K562 (cell line): ENCODE data around the gene CAVIN1. TPM values are rescaled to one million over a fixed set of nuclear protein-coding genes. Genes with fewer than 3 reads are reported as not detected.
A peak's percentile ranks its signal among the peaks of the same experiment; 100 is the strongest.

Experiments used
- CBX3 ChIP-seq, 2 experiments: IDR thresholded peaks; 1 replicate in 1 of 2; 2 replicates in 1 of 2; pipeline ENCODE4 v1.6.1; 2012; ENCODE audit warnings: inconsistent platforms in 2 of 2, low read length in 2 of 2, borderline replicate concordance in 1 of 2, control low read depth in 1 of 2
- CEBPB ChIP-seq: fragments of 450-650 bp; IDR thresholded peaks from 2 replicates; pipeline ENCODE4 v1.6.1; 2016; ENCODE audit warnings: missing genetic modification characterization, missing compliant biosample characterization
- HSF4 ChIP-seq: fragments of 250-450 bp; sonication (Bioruptor Pico); IDR thresholded peaks from 2 replicates; pipeline ENCODE4 v2.1.2; 2022; ENCODE audit warnings: mild to moderate bottlenecking, moderate library complexity, borderline replicate concordance
- KDM2B ChIP-seq: fragments of 250-450 bp; sonication (Bioruptor Pico); IDR thresholded peaks from 2 replicates; pipeline ENCODE4 v1.8.0; 2021; ENCODE audit warnings: mild to moderate bottlenecking, moderate library complexity
- PCBP2 ChIP-seq: fragments of 200-400 bp; formaldehyde crosslinking; IDR thresholded peaks from 2 replicates; pipeline ENCODE4 v1.6.1; 2018; ENCODE audit warnings: low read length, low read depth, mild to moderate bottlenecking, moderate library complexity; ENCODE audit not compliant: poor library complexity, severe bottlenecking
- PHB ChIP-seq: fragments of 250-450 bp; sonication (Bioruptor Pico); IDR thresholded peaks from 2 replicates; pipeline ENCODE4 v1.5.0; 2021
- PRPF4 ChIP-seq: fragments of 200-400 bp; formaldehyde crosslinking; IDR thresholded peaks from one replicate; pipeline ENCODE4 v1.6.1; 2017; ENCODE audit warnings: low read length, low read depth, mild to moderate bottlenecking; ENCODE audit not compliant: insufficient read depth, poor library complexity, severe bottlenecking
- REST ChIP-seq, 2 experiments: fragments of 450-650 bp; formaldehyde crosslinking in 1 of 2; IDR thresholded peaks; 2 replicates each; pipeline versions ENCODE4 v1.4.0 to v1.6.1; 2014 to 2020; ENCODE audit warnings: mild to moderate bottlenecking in 2 of 2, borderline replicate concordance in 1 of 2, low read depth in 1 of 2
- TAL1 ChIP-seq: fragments of 450-650 bp; IDR thresholded peaks from 2 replicates; pipeline ENCODE4 v1.6.1; 2016; ENCODE audit warnings: mild to moderate bottlenecking
- TSC22D4 ChIP-seq: fragments of 450-650 bp; IDR thresholded peaks from 2 replicates; pipeline ENCODE4 v1.6.1; 2016; ENCODE audit warnings: missing genetic modification characterization, missing biosample characterization, control low read depth
- USF2 ChIP-seq: sonication (generic); formaldehyde crosslinking; IDR thresholded peaks from 2 replicates; pipeline ENCODE4 v1.5.0; 2020; ENCODE audit warnings: missing genetic modification reagents
- ZNF354B ChIP-seq: fragments of 250-450 bp; sonication (Bioruptor Pico); IDR thresholded peaks from 2 replicates; pipeline ENCODE4 v1.4.0; 2020
- ZNF695 ChIP-seq: fragments of 450-650 bp; formaldehyde crosslinking; IDR thresholded peaks from 2 replicates; pipeline ENCODE4 v1.4.0; 2020; ENCODE audit warnings: mild to moderate bottlenecking, moderate library complexity
- ZNF785 ChIP-seq: fragments of 250-450 bp; sonication (Bioruptor Pico); IDR thresholded peaks from 2 replicates; pipeline ENCODE4 v1.4.0; 2020; ENCODE audit warnings: mild to moderate bottlenecking
- polyA plus RNA-seq, 8 experiments: library from polyadenylated mRNA; depleted of rRNA in 4 of 8; stranded (reverse) in 5 of 8; unstranded in 3 of 8; fragments of >200 nt; fragmentation: Nextera tagmentation in 2 of 8; fragmentation: Illumina TruSeq in 1 of 8; extraction: Ambion mirVana in 2 of 8; extraction: Trizol in 1 of 8; gene quantifications; 2 replicates each; pipeline versions ENCODE4 v1.2.1 to v1.2.3, GENCODE V29; 2011 to 2014; ENCODE audit warnings: inconsistent platforms in 1 of 8, missing spikeins in 1 of 8
- total RNA-seq, 7 experiments: library from RNA; depleted of rRNA in 6 of 7; stranded (reverse); fragments of >200 nt in 6 of 7; fragmentation: Illumina TruSeq in 2 of 7; extraction: Trizol in 2 of 7; gene quantifications; 2 replicates each; pipeline versions ENCODE4 v1.2.1 to v1.2.3, GENCODE V29; 2011 to 2021; ENCODE audit warnings: low replicate concordance in 1 of 7
- TF ChIP-seq, protein P1 (sequence below), 2 experiments: fragments of 450-650 bp; IDR thresholded peaks; 2 replicates each; pipeline ENCODE4 v1.6.1; 2018; ENCODE audit warnings: mild to moderate bottlenecking in 2 of 2, low read depth in 1 of 2; ENCODE audit not compliant: partially characterized antibody in 2 of 2

Gene CAVIN1
- total and polyA plus RNA-seq, 9 of the 15 experiments (the other 6 are each of a cell fraction or from before 2014, with no cell fraction given): 6.8 to 162 (median 74.5) TPM

DNA sequence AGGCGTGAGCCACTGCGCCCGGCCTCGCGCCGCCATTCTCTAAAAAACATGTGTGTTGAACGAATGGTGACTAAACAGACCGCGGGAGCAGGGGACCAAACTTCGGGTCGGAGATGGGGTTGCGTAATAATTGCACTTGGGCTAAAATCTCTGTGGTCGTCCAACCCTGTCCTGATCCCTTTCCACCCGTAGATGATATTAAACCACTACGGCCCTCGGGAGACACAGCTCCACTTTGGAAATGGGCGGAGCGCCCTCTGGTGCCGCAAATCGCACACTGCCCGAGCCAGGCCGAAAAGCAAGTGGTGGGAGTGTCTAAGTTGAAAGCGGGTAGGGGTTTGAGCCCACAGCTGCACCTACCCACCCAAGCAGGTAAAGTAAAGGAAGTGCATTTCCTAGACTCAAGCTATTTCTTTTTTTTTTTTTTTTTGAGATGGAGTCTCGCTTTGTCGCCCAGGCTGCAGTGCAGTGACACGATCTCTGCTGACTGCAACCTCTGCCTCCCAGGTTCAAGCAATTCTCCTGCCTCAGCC is 17.0 kb downstream of the CAVIN1 start (continued):
- peak; percentile 84 for TF ChIP-seq REST (IDR thresholded peaks at IDR 0.05; ENCODE audit: borderline replicate concordance)
- TF ChIP-seq REST (CRISPR knock-in tag; IDR thresholded peaks at IDR 0.05; ENCODE audit: low read depth): no peak
- TF ChIP-seq USF2: no peak
- TF ChIP-seq ZNF785 (CRISPR knock-in tag): no peak
- no peak for TF ChIP-seq PCBP2
- no peak for TF ChIP-seq ZNF695
- TF ChIP-seq PHB (CRISPR knock-in tag): no peak
- TF ChIP-seq CEBPB (tag): peak; percentile 98
- TF ChIP-seq PRPF4: no peak
- no peak for TF ChIP-seq ZNF354B (CRISPR knock-in tag)
- no peak for TF ChIP-seq TAL1
- TF ChIP-seq CBX3 (IDR thresholded peaks at IDR 0.05; ENCODE audit: borderline replicate concordance in 1 of 2, low read length in 2 of 2): no peak
- TF ChIP-seq, protein P1, sequence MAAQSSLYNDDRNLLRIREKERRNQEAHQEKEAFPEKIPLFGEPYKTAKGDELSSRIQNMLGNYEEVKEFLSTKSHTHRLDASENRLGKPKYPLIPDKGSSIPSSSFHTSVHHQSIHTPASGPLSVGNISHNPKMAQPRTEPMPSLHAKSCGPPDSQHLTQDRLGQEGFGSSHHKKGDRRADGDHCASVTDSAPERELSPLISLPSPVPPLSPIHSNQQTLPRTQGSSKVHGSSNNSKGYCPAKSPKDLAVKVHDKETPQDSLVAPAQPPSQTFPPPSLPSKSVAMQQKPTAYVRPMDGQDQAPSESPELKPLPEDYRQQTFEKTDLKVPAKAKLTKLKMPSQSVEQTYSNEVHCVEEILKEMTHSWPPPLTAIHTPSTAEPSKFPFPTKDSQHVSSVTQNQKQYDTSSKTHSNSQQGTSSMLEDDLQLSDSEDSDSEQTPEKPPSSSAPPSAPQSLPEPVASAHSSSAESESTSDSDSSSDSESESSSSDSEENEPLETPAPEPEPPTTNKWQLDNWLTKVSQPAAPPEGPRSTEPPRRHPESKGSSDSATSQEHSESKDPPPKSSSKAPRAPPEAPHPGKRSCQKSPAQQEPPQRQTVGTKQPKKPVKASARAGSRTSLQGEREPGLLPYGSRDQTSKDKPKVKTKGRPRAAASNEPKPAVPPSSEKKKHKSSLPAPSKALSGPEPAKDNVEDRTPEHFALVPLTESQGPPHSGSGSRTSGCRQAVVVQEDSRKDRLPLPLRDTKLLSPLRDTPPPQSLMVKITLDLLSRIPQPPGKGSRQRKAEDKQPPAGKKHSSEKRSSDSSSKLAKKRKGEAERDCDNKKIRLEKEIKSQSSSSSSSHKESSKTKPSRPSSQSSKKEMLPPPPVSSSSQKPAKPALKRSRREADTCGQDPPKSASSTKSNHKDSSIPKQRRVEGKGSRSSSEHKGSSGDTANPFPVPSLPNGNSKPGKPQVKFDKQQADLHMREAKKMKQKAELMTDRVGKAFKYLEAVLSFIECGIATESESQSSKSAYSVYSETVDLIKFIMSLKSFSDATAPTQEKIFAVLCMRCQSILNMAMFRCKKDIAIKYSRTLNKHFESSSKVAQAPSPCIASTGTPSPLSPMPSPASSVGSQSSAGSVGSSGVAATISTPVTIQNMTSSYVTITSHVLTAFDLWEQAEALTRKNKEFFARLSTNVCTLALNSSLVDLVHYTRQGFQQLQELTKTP (IDR thresholded peaks at IDR 0.05; ENCODE audit: low read depth in 1 of 2, partially characterized antibody in 2 of 2): peak in 1 of 2 experiments; percentile 57
- TF ChIP-seq TSC22D4 (tag): no peak
- no peak for TF ChIP-seq KDM2B (CRISPR knock-in tag)
- TF ChIP-seq HSF4: no peak
